ENCODE measurements around the gene ZNF217. TPM values are rescaled to one million over a fixed set of nuclear protein-coding genes. Genes with fewer than 3 reads are reported as not detected.
"Not testable (repeated sequence)": the region's sequence is repeated elsewhere in the genome, so short reads cannot be mapped to it uniquely, and the experiment has no call there.

Gene ZNF217
- total RNA-seq, 4 donors from 2014 or later, result 37.8 to 67.6 (median 50.5) TPM

GRCh38 chr20:53636540-53637097 lies 43.0 kb upstream of the ZNF217 start:
- peak in 1 of 2 donors; percentile 12 for DNase-seq (ENCODE audit: low spot score in 2 of 2)
- intact Hi-C loops (cut with DNase I; ENCODE audit: low total_unique reads), result no loop called here
- TF ChIP-seq POLR2A (IDR thresholded peaks at IDR 0.05) (no peak), CTCF (IDR thresholded peaks at IDR 0.05) (no peak)
- 51 to 59% methylated on average over 2 of the region's 2 CpGs for WGBS, 2 donors
- H3K4me3 ChIP-seq (ENCODE audit: low read depth, poor library complexity, severe bottlenecking), result no peak overlapping the region

GRCh38 chr20:53635221-53635620 lies 41.6 kb upstream of the ZNF217 start:
- peak in 1 of 2 donors; percentile 60 for DNase-seq (ENCODE audit: low spot score in 2 of 2)
- no peak overlapping the region for H3K4me3 ChIP-seq (ENCODE audit: low read depth, poor library complexity, severe bottlenecking)
- TF ChIP-seq POLR2A (IDR thresholded peaks at IDR 0.05) (no peak), CTCF (IDR thresholded peaks at IDR 0.05) (no peak)
- intact Hi-C loops (cut with DNase I; ENCODE audit: low total_unique reads), result no loop called here
- WGBS, 2 donors, result 56 to 57% methylated on average over 5 of the region's 5 CpGs

- no peak overlapping the region for H3K4me3 ChIP-seq (ENCODE audit: low read depth, poor library complexity, severe bottlenecking)
- intact Hi-C loops (cut with DNase I; ENCODE audit: low total_unique reads), result no loop called here
- TF ChIP-seq POLR2A (IDR thresholded peaks at IDR 0.05), result no peak
- DNase-seq (ENCODE audit: low spot score in 2 of 2), result peak in 1 of 2 donors; percentile 74
- WGBS, 2 donors, result 87 to 88% methylated on average over 12 of the region's 12 CpGs
Measured at GRCh38 chr20:53631909-53632662, 38.4 kb upstream of the ZNF217 start.

GRCh38 chr20:53629436-53629835 lies 35.8 kb upstream of the ZNF217 start:
- TF ChIP-seq CTCF (IDR thresholded peaks at IDR 0.05) (no peak), POLR2A (IDR thresholded peaks at IDR 0.05) (no peak)
- no peak overlapping the region for H3K4me3 ChIP-seq (ENCODE audit: low read depth, poor library complexity, severe bottlenecking)
- no peak for DNase-seq (ENCODE audit: low spot score in 2 of 2)
- WGBS, 2 donors, result 80 to 95% methylated on average over 4 to 5 of the region's 5 CpGs
- intact Hi-C loops (cut with DNase I; ENCODE audit: low total_unique reads), result no loop called here

- H3K4me3 ChIP-seq (ENCODE audit: low read depth, poor library complexity, severe bottlenecking); intact Hi-C loops (cut with DNase I; ENCODE audit: low total_unique reads); DNase-seq (ENCODE audit: low spot score in 2 of 2): not testable (repeated sequence)
- WGBS, 2 donors, result 92 to 94% methylated on average over 6 of the region's 6 CpGs
Measured at GRCh38 chr20:53628758-53629157, 35.1 kb upstream of the ZNF217 start.

- H3K4me3 ChIP-seq (ENCODE audit: low read depth, poor library complexity, severe bottlenecking), result no peak overlapping the region
- TF ChIP-seq POLR2A (IDR thresholded peaks at IDR 0.05) (no peak), CTCF (IDR thresholded peaks at IDR 0.05) (no peak)
- intact Hi-C loops (cut with DNase I; ENCODE audit: low total_unique reads), result no loop called here
- WGBS, 2 donors, result 90 to 95% methylated on average over 6 of the region's 6 CpGs
- no peak for DNase-seq (ENCODE audit: low spot score in 2 of 2)
Measured at GRCh38 chr20:53628076-53628475, 34.4 kb upstream of the ZNF217 start.

- intact Hi-C loops (cut with DNase I; ENCODE audit: low total_unique reads); DNase-seq (ENCODE audit: low spot score in 2 of 2): not testable (repeated sequence)
Measured at GRCh38 chr20:53627001-53627400, 33.4 kb upstream of the ZNF217 start.

More at GRCh38 chr20:53627001-53627400, 33.4 kb upstream of the ZNF217 start:
- WGBS, 2 donors, result 90 to 93% methylated on average over 10 of the region's 10 CpGs
- not testable (repeated sequence) for H3K4me3 ChIP-seq (ENCODE audit: low read depth, poor library complexity, severe bottlenecking)
